Measurements from ENCODE around the gene MMP7. TPM values are rescaled to one million over a fixed set of nuclear protein-coding genes. Genes with fewer than 3 reads are reported as not detected.

Gene MMP7
- total and polyA plus RNA-seq, 2 donors (not counting 1 experiment from before 2014, with no cell fraction given), result not detected

GRCh38 chr11:102471474-102471873 is 59.1 kb downstream of the MMP7 start:
- ATAC-seq (ENCODE audit: low read depth) (no peak), DNase-seq (no peak)
- no peaks in the 10 kb centered on the region for H4K20me1 ChIP-seq (ENCODE audit: control insufficient read depth, insufficient read depth, low read length, poor library complexity, severe bottlenecking)
- no peak overlapping the region for H3K4me2 ChIP-seq (replicated peaks; ENCODE audit: low read depth, low read length, poor library complexity, severe bottlenecking)
- H3K36me3 ChIP-seq (replicated peaks in 1 of 2; ENCODE audit: control extremely low read depth in 1 of 2, control insufficient read depth in 1 of 2, extremely low read depth in 1 of 2, insufficient read depth in 2 of 2, low read length in 1 of 2), result no peaks in the 10 kb centered on the region
- H3K79me2 ChIP-seq (ENCODE audit: control insufficient read depth, insufficient read depth, low read length), result no peaks in the 10 kb centered on the region
- peaks cover 36 to 45% of the 10 kb centered on the region in 2 donors for H3K4me1 ChIP-seq (ENCODE audit: control insufficient read depth in 2 of 2, insufficient read depth in 2 of 2, low read length in 2 of 2)
- H3K4me3 Mint-ChIP-seq, result no peak overlapping the region
- ChIA-PET CTCF (no interaction called here), POLR2A (no interaction called here)
- peaks cover 67% of the 10 kb centered on the region for H3K4me1 Mint-ChIP-seq
- H2AFZ ChIP-seq (ENCODE audit: insufficient read depth, low read depth, low read length, poor library complexity, severe bottlenecking), result no peak overlapping the region
- no peak overlapping the region for H3K27ac Mint-ChIP-seq
- H3K9me3 ChIP-seq (ENCODE audit: control extremely low read depth in 1 of 3, control insufficient read depth in 2 of 3, insufficient read depth in 1 of 3, low read length in 2 of 3), result peaks cover 0 to 4% (median 0%) of the 10 kb centered on the region in 3 donors
- no peak overlapping the region for H3K27ac ChIP-seq (ENCODE audit: low read length in 2 of 2)
- no peak overlapping the region for H3K4me3 ChIP-seq (ENCODE audit: control extremely low read depth in 1 of 5, extremely low read depth in 1 of 5, insufficient read depth in 1 of 5, low read depth in 2 of 5, low read length in 4 of 5)
- TF ChIP-seq CTCF (IDR thresholded peaks at IDR 0.05), result no peak
- TF ChIP-seq EZH2 (IDR thresholded peaks at IDR 0.05; ENCODE audit: borderline replicate concordance, insufficient read depth, low read depth, low read length, poor library complexity, severe bottlenecking), result no peak
- intact Hi-C loops (cut with micrococcal nuclease), result no loop called here
- no peaks in the 10 kb centered on the region for H3K9me3 Mint-ChIP-seq (ENCODE audit: insufficient read depth)
- no peaks in the 10 kb centered on the region for H3K27me3 ChIP-seq (replicated peaks in 1 of 4; ENCODE audit: control extremely low read depth in 1 of 4, control insufficient read depth in 3 of 4, insufficient read depth in 4 of 4, low read length in 3 of 4)
- H3K27me3 Mint-ChIP-seq, result peaks cover 3% of the 10 kb centered on the region
- no peak overlapping the region for H3K9ac ChIP-seq (ENCODE audit: low read length)

Other genes starting within 250 kb of the MMP7 start
- 419 and 428 TPM in 2 replicates for gene BIRC3, start 213.3 kb downstream of the MMP7 start, total RNA-seq
- gene BIRC3, start 213.3 kb downstream of the MMP7 start, polyA plus RNA-seq, result 107 and 139 TPM in 2 replicates
- gene BIRC2, start 183.5 kb downstream of the MMP7 start, total RNA-seq, result 46.7 and 51.0 TPM in 2 replicates
- gene BIRC2, start 183.5 kb downstream of the MMP7 start, polyA plus RNA-seq, result 20.1 and 25.3 TPM in 2 replicates
- 386 and 422 TPM in 2 replicates for gene TMEM123, start 78.0 kb downstream of the MMP7 start, total RNA-seq
- gene TMEM123, start 78.0 kb downstream of the MMP7 start, polyA plus RNA-seq, result 36.7 and 58.4 TPM in 2 replicates
- gene MMP20, start 94.6 kb upstream of the MMP7 start, total RNA-seq, result not detected in 2 replicates
- gene MMP20, start 94.6 kb upstream of the MMP7 start, polyA plus RNA-seq, result not detected in 2 replicates
- gene MMP27, start 175.0 kb upstream of the MMP7 start, total RNA-seq, result not detected in 2 replicates
- gene MMP27, start 175.0 kb upstream of the MMP7 start, polyA plus RNA-seq, result not detected in 2 replicates
- gene MMP8, start 194.2 kb upstream of the MMP7 start, total RNA-seq, result not detected in 2 replicates
- not detected in 2 replicates for gene MMP8, start 194.2 kb upstream of the MMP7 start, polyA plus RNA-seq
- gene MMP10, start 249.9 kb upstream of the MMP7 start, total RNA-seq, result not detected in 2 replicates
- gene MMP10, start 249.9 kb upstream of the MMP7 start, polyA plus RNA-seq, result not detected in 2 replicates